PC-3 (cell line): ENCODE results near the gene DIAPH1. TPM values are rescaled to one million over a fixed set of nuclear protein-coding genes. Genes with fewer than 3 reads are reported as not detected.

Source experiments
- ATAC-seq: fragments of 200-7000 bp; cut with Tn5 transposase; 2 replicates; pipeline ENCODE4 v1.9.1; 2020; ENCODE audit warnings: mild to moderate bottlenecking, moderate library complexity
- BruUV-seq: library from RNA; stranded (reverse); fragments of 400-500 nt; replicated peaks from 2 replicates; lab custom pipeline; 2021; lab: Mats Ljungman, UMichigan
- CTCF ChIA-PET: fragments of 300-600 bp; sonication (Branson Sonifier 250); formaldehyde crosslinking; loops from one replicate; lab custom pipeline; 2022; ENCODE audit warnings: antibody characterized with exemption; lab: Charles Lee
- POLR2A ChIA-PET: fragments of 300-600 bp; sonication (Branson Sonifier 250); formaldehyde crosslinking; loops from one replicate; lab custom pipeline; 2022; ENCODE audit warnings: antibody characterized with exemption; ENCODE audit not compliant: unreplicated experiment; lab: Charles Lee
- DNase-seq: peaks from one replicate; pipeline ENCODE4 v3.0.0-alpha.2; 2015
- H2AFZ ChIP-seq: fragments of 300-600 bp; sonication (generic); 2 replicates; pipeline ENCODE4 v1.6.0; 2016; ENCODE audit warnings: antibody characterized with exemption, low read length
- H3F3A ChIP-seq: fragments of 300-600 bp; sonication (generic); one replicate; pipeline ENCODE4 v1.6.0; 2017; ENCODE audit warnings: antibody characterized with exemption, low read length, control low read depth, mild to moderate bottlenecking; ENCODE audit not compliant: unreplicated experiment
- H3K27ac ChIP-seq: fragments of 300-600 bp; sonication (generic); 2 replicates; pipeline ENCODE4 v1.5.1; 2016; ENCODE audit warnings: mild to moderate bottlenecking, low read length
- H3K27me3 ChIP-seq: fragments of 300-600 bp; sonication (generic); 2 replicates; pipeline ENCODE4 v1.6.1; 2016; ENCODE audit warnings: low read length, mixed read lengths
- H3K36me3 ChIP-seq: fragments of 300-600 bp; sonication (generic); 2 replicates; pipeline ENCODE4 v1.6.1; 2016; ENCODE audit warnings: low read depth, mixed run types, low read length, mixed read lengths
- H3K4me1 ChIP-seq: fragments of 300-600 bp; sonication (generic); 2 replicates; pipeline ENCODE4 v1.5.1; 2016; ENCODE audit warnings: low read length; ENCODE audit not compliant: insufficient read depth
- H3K4me2 ChIP-seq: fragments of 300-600 bp; sonication (generic); 2 replicates; pipeline ENCODE4 v1.6.0; 2016; ENCODE audit warnings: low read length
- H3K4me3 ChIP-seq: fragments of 300-600 bp; sonication (generic); 2 replicates; pipeline ENCODE4 v1.5.1; 2016; ENCODE audit warnings: mild to moderate bottlenecking, low read length, mixed read lengths
- H3K79me2 ChIP-seq: fragments of 300-600 bp; sonication (generic); 2 replicates; pipeline ENCODE4 v1.6.1; 2017; ENCODE audit warnings: low read length, mixed read lengths
- H3K9ac ChIP-seq: fragments of 300-600 bp; sonication (generic); 2 replicates; pipeline ENCODE4 v1.6.0; 2016; ENCODE audit warnings: mild to moderate bottlenecking, low read length
- H3K9me2 ChIP-seq: fragments of 300-600 bp; sonication (generic); replicated peaks from 2 replicates; pipeline ENCODE4 v1.6.1; 2016; ENCODE audit warnings: mixed run types, low read length, mixed read lengths
- H3K9me3 ChIP-seq: fragments of 300-600 bp; sonication (generic); 2 replicates; pipeline ENCODE4 v1.6.1; 2016; ENCODE audit warnings: low read length, mixed read lengths
- H4K20me1 ChIP-seq: fragments of 300-600 bp; sonication (generic); 2 replicates; pipeline ENCODE4 v1.6.1; 2016; ENCODE audit warnings: low read length, mixed read lengths
- CTCF ChIP-seq: fragments of 300-600 bp; sonication (generic); conservative IDR thresholded peaks from 2 replicates; pipeline ENCODE4 v1.5.1; 2017; ENCODE audit warnings: antibody characterized with exemption, low read depth, mild to moderate bottlenecking, low read length
- EZH2 ChIP-seq: fragments of 300-600 bp; sonication (generic); IDR thresholded peaks from one replicate; pipeline ENCODE4 v1.6.1; 2017; ENCODE audit warnings: antibody characterized with exemption, mild to moderate bottlenecking, low read length; ENCODE audit not compliant: unreplicated experiment
- EZH2phosphoT487 ChIP-seq: fragments of 300-600 bp; sonication (generic); IDR thresholded peaks from 2 replicates; pipeline ENCODE4 v1.6.1; 2018; ENCODE audit warnings: mild to moderate bottlenecking, antibody characterized with exemption, low read length, borderline replicate concordance
- intact Hi-C: fragments of 100-400 bp; cut with micrococcal nuclease; formaldehyde crosslinking; loops from 2 replicates; pipeline ENCODE4 v1.9.0; 2023
- total RNA-seq: library from RNA; depleted of rRNA; stranded (reverse); fragments of >200 nt; gene quantifications from 2 replicates; pipeline ENCODE4 v1.2.3, GENCODE V29; 2014

The DIAPH1 gene
- total RNA-seq, 1 experiment from 2014 or later, result 51.9 TPM

GRCh38 chr5:141493500-141494422 is 125.0 kb downstream of the DIAPH1 start:
- peaks cover 10% of the 10 kb centered on the region; the same call in 1 of the 2 replicates for H3K4me1 ChIP-seq
- H3F3A ChIP-seq, result no peaks in the 10 kb centered on the region
- H3K4me2 ChIP-seq, result no peak overlapping the region
- H3K27me3 ChIP-seq, result no peaks in the 10 kb centered on the region
- no peaks in the 10 kb centered on the region for H3K36me3 ChIP-seq
- TF ChIP-seq EZH2phosphoT487 (no peak), EZH2 (no peak), CTCF (no peak)
- no peaks in the 10 kb centered on the region for H3K9me2 ChIP-seq
- no TSS peak for BruUV-seq
- CTCF ChIA-PET, result no interaction called here
- intact Hi-C loops, result no loop called here
- no peak overlapping the region for H2AFZ ChIP-seq
- POLR2A ChIA-PET, result no interaction called here
- no peak for ATAC-seq
- no peaks in the 10 kb centered on the region for H4K20me1 ChIP-seq
- no peak overlapping the region for H3K9ac ChIP-seq
- no peak overlapping the region for H3K4me3 ChIP-seq
- H3K27ac ChIP-seq, result no peak overlapping the region
- H3K79me2 ChIP-seq, result no peaks in the 10 kb centered on the region
- H3K9me3 ChIP-seq, result no peaks in the 10 kb centered on the region
- DNase-seq, result no peak

GRCh38 chr5:141492168-141492885 is 126.5 kb downstream of the DIAPH1 start:
- intact Hi-C loops, result no loop called here
- Histone ChIP-seq H3K9me2 (no peaks in the 10 kb centered on the region), H3K4me3 (no peak overlapping the region), H3K9ac (no peak overlapping the region), H3K79me2 (no peaks in the 10 kb centered on the region), H3K36me3 (no peaks in the 10 kb centered on the region), H2AFZ (no peak overlapping the region), H3F3A (no peaks in the 10 kb centered on the region), H3K4me2 (no peak overlapping the region), H3K4me1 (peaks cover 15% of the 10 kb centered on the region; the same call in 1 of the 2 replicates), H3K27me3 (no peaks in the 10 kb centered on the region), H3K27ac (no peak overlapping the region), H3K9me3 (no peaks in the 10 kb centered on the region), H4K20me1 (no peaks in the 10 kb centered on the region)
- ATAC-seq (no peak), DNase-seq (no peak)
- POLR2A ChIA-PET, result no interaction called here
- TF ChIP-seq EZH2phosphoT487 (no peak), CTCF (no peak), EZH2 (no peak)
- CTCF ChIA-PET, result no interaction called here
- BruUV-seq, result no TSS peak
